ENCODE data around the gene CENPW. TPM values are rescaled to one million over a fixed set of nuclear protein-coding genes. Genes with fewer than 3 reads are reported as not detected.

The CENPW gene
- total and polyA plus RNA-seq, 2 experiments from 2014 or later, result 16.5 to 303 TPM

- TF ChIP-seq EZH2phosphoT487 (IDR thresholded peaks at IDR 0.05; ENCODE audit: unreplicated experiment), result no peak
- TF ChIP-seq STAT1 (IDR thresholded peaks at IDR 0.05; ENCODE audit: unreplicated experiment), result no peak
- TF ChIP-seq POLR2AphosphoS5 (IDR thresholded peaks at IDR 0.05; ENCODE audit: low read depth), result no peak
Measured at GRCh38 chr6:126359936-126360537, 20.1 kb downstream of the CENPW start (continued).

- no peak for TF ChIP-seq ETS1 (IDR thresholded peaks at IDR 0.05)
- TF ChIP-seq EZH2phosphoT487 (IDR thresholded peaks at IDR 0.05; ENCODE audit: unreplicated experiment), result no peak
- TF ChIP-seq REST (IDR thresholded peaks at IDR 0.05; ENCODE audit: unreplicated experiment), result no peak
- no peak for TF ChIP-seq ZNF462 (CRISPR knock-in tag; IDR thresholded peaks at IDR 0.05)
- TF ChIP-seq EZH2 (IDR thresholded peaks at IDR 0.05; ENCODE audit: low read depth, unreplicated experiment), result no peak
- TF ChIP-seq NANOG (IDR thresholded peaks at IDR 0.05; ENCODE audit: borderline replicate concordance), result no peak
- TF ChIP-seq CREB1 (CRISPR knock-in tag; IDR thresholded peaks at IDR 0.05; ENCODE audit: low read depth), result no peak
- no peak for TF ChIP-seq CTCF (conservative IDR thresholded peaks at IDR 0.05; ENCODE audit: low read depth in 2 of 2)
- TF ChIP-seq STAT1 (IDR thresholded peaks at IDR 0.05; ENCODE audit: unreplicated experiment), result no peak
- no peaks in the 10 kb centered on the region for H3K36me3 ChIP-seq (ENCODE audit: insufficient read depth)
- H3K79me2 ChIP-seq (replicated peaks; ENCODE audit: insufficient read depth), result no peaks in the 10 kb centered on the region
- ATAC-seq, result peak; percentile 31
- DNase-seq (ENCODE audit: low spot score), result no peak
- H3K4me3 Mint-ChIP-seq, result no peak overlapping the region
- H3K4me1 ChIP-seq (ENCODE audit: insufficient read depth), result no peaks in the 10 kb centered on the region
- peaks cover 7% of the 10 kb centered on the region; the same call in 2 of the 3 replicates for H3K36me3 Mint-ChIP-seq (ENCODE audit: low read depth)
- H2AFZ ChIP-seq, result no peak overlapping the region
- H3K27ac Mint-ChIP-seq, result peak overlapping the region; percentile 16; the same call in 1 of the 2 replicates
- no peak overlapping the region for H3K4me2 ChIP-seq
- no peaks in the 10 kb centered on the region for H3F3A ChIP-seq (replicated peaks; ENCODE audit: low read depth)
- no peak overlapping the region for H3K4me3 ChIP-seq
- H3K27ac ChIP-seq (ENCODE audit: low read depth), result no peak overlapping the region
- no peaks in the 10 kb centered on the region for H3K27me3 ChIP-seq (ENCODE audit: insufficient read depth)
- H3K27me3 Mint-ChIP-seq (ENCODE audit: insufficient read depth, low read depth, poor library complexity), result peaks cover 2% of the 10 kb centered on the region
- no peaks in the 10 kb centered on the region for H3K9me2 ChIP-seq (ENCODE audit: insufficient read depth)
- peaks cover 6% of the 10 kb centered on the region; the same call in 2 of the 3 replicates for H3K9me3 Mint-ChIP-seq
- peaks cover 9% of the 10 kb centered on the region for H3K4me1 Mint-ChIP-seq
- H4K20me1 ChIP-seq (replicated peaks; ENCODE audit: insufficient read depth), result no peaks in the 10 kb centered on the region
Measured at GRCh38 chr6:126361832-126362440, 22.0 kb downstream of the CENPW start.
